Neural progenitor cell (in vitro differentiated cells): ENCODE data around the gene RAC2.

Source experiments
- CTCF ChIP-seq: fragments of 200-600 bp; sonication (generic); IDR thresholded peaks from 2 replicates; pipeline ENCODE4 v1.5.1; 2017; ENCODE audit warnings: antibody characterized with exemption, mild to moderate bottlenecking
- EZH2 ChIP-seq: fragments of 200-600 bp; sonication (generic); IDR thresholded peaks from 2 replicates; pipeline ENCODE4 v1.6.1; 2017; ENCODE audit warnings: antibody characterized with exemption, mild to moderate bottlenecking, moderate library complexity

DNA sequence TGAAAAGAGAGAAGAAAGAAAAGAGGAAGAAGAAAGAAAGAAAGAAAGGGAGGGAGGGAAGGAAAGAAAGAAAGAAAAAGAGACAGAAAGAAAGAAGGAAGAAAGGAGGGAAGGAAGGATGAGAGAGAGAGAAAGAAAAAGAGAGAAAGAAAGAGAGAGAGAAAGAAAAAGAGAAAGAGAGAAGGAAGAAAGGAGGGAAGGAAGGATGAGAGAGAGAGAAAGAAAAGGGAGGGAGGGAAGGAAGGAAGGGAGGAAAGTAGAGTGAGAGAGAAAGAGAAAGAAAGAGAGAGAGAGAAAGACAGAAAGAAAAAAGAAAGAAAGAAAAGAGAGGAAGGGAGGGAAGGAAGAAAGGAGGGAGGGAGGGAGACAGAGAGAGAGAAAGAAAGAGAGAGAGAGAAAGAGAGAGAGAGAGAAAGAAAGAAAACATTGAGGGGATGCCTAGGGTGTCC lies 11.5 kb upstream of the RAC2 start:
- TF ChIP-seq CTCF = no peak
- no peak for TF ChIP-seq EZH2
